Measurements from ENCODE around the gene ABCC4. TPM values are rescaled to one million over a fixed set of nuclear protein-coding genes. Genes with fewer than 3 reads are reported as not detected.

ABCC4 gene
- total and polyA plus RNA-seq, 4 experiments from 2014 or later = 4.8 to 10.0 (median 6.9) TPM

GRCh38 chr13:95247852-95248251 is 53.4 kb downstream of the ABCC4 start:
- H3K4me3 ChIP-seq (ENCODE audit: low read length in 2 of 2) = no peak overlapping the region
- DNase-seq = no peak
- intact Hi-C loops (cut with micrococcal nuclease) = no loop called here
- no peak overlapping the region for H3K4me3 Mint-ChIP-seq
- H3K27me3 ChIP-seq (ENCODE audit: insufficient read depth, low read length) = no peaks in the 10 kb centered on the region
- CTCF ChIA-PET (ENCODE audit: partially characterized antibody) = no interaction called here
- H3K36me3 Mint-ChIP-seq = peaks cover 20 to 31% of the 10 kb centered on the region in 2 donors
- H3K27me3 Mint-ChIP-seq = no peaks in the 10 kb centered on the region
- no peaks in the 10 kb centered on the region for H3K36me3 ChIP-seq (ENCODE audit: insufficient read depth, low read length)
- no peak overlapping the region for H3K27ac ChIP-seq (ENCODE audit: low read depth, low read length)
- no peak overlapping the region for H3K27ac Mint-ChIP-seq
- no peaks in the 10 kb centered on the region for H3K4me1 ChIP-seq (ENCODE audit: insufficient read depth, low read length)
- POLR2A ChIA-PET (ENCODE audit: partially characterized antibody) = no interaction called here
- peaks cover 0 to 12% (median 4%) of the 10 kb centered on the region in 4 donors for H3K4me1 Mint-ChIP-seq
- H3K9me3 Mint-ChIP-seq = peaks cover 0 to 1% (median 0%) of the 10 kb centered on the region in 8 donors
- H3K9me3 ChIP-seq (ENCODE audit: control insufficient read depth in 1 of 2, low read length in 2 of 2) = no peaks in the 10 kb centered on the region

DNA sequence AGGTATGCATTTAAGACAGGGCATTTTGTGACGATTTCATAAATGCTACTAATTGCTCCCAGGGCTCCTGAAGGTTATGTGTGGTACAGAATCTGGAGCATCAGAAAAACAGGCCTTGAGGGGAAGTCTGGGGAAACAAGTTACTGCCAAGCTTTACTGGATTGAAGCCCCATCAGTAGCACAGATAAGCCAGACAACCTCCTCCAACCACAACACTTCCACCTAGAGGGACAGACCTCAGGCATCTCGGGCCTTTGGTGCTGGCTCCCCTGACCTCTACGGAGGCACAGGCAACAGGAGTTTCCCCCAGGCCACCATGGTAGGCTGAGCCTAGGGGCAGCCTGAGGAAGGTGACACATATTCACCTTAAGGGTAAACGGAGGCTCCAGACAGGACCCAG is 54.1 kb downstream of the ABCC4 start:
- H3K9me3 Mint-ChIP-seq = peaks cover 0 to 1% (median 0%) of the 10 kb centered on the region in 8 donors
- H3K27ac ChIP-seq (ENCODE audit: low read depth, low read length) = no peak overlapping the region
- H3K4me3 ChIP-seq (ENCODE audit: low read length in 2 of 2) = no peak overlapping the region
- H3K4me1 ChIP-seq (ENCODE audit: insufficient read depth, low read length) = no peaks in the 10 kb centered on the region
- H3K4me1 Mint-ChIP-seq = peaks cover 0 to 12% (median 4%) of the 10 kb centered on the region in 4 donors
- no peaks in the 10 kb centered on the region for H3K27me3 ChIP-seq (ENCODE audit: insufficient read depth, low read length)
- POLR2A ChIA-PET (ENCODE audit: partially characterized antibody) = no interaction called here
- H3K4me3 Mint-ChIP-seq = no peak overlapping the region
- intact Hi-C loops (cut with micrococcal nuclease) = no loop called here
- H3K27me3 Mint-ChIP-seq = no peaks in the 10 kb centered on the region
- peaks cover 20 to 32% of the 10 kb centered on the region in 2 donors for H3K36me3 Mint-ChIP-seq
- H3K9me3 ChIP-seq (ENCODE audit: control insufficient read depth in 1 of 2, low read length in 2 of 2) = no peaks in the 10 kb centered on the region
- no peak overlapping the region for H3K27ac Mint-ChIP-seq
- no peaks in the 10 kb centered on the region for H3K36me3 ChIP-seq (ENCODE audit: insufficient read depth, low read length)
- no peak for DNase-seq
- CTCF ChIA-PET (ENCODE audit: partially characterized antibody) = no interaction called here

- intact Hi-C loops (cut with micrococcal nuclease) = no loop called here
- Mint-ChIP-seq H3K4me1 (peaks cover 0 to 12% (median 4%) of the 10 kb centered on the region in 4 donors), H3K4me3 (no peak overlapping the region), H3K27ac (no peak overlapping the region), H3K9me3 (peaks cover 0 to 1% (median 0%) of the 10 kb centered on the region in 8 donors), H3K36me3 (peaks cover 24 to 35% of the 10 kb centered on the region in 2 donors), H3K27me3 (no peaks in the 10 kb centered on the region)
- Histone ChIP-seq H3K36me3 (ENCODE audit: insufficient read depth, low read length) (no peaks in the 10 kb centered on the region), H3K9me3 (ENCODE audit: control insufficient read depth in 1 of 2, low read length in 2 of 2) (no peaks in the 10 kb centered on the region), H3K4me3 (ENCODE audit: low read length in 2 of 2) (no peak overlapping the region), H3K27me3 (ENCODE audit: insufficient read depth, low read length) (no peaks in the 10 kb centered on the region), H3K4me1 (ENCODE audit: insufficient read depth, low read length) (no peaks in the 10 kb centered on the region), H3K27ac (ENCODE audit: low read depth, low read length) (no peak overlapping the region)
- POLR2A ChIA-PET (ENCODE audit: partially characterized antibody) = no interaction called here
- CTCF ChIA-PET (ENCODE audit: partially characterized antibody) = no interaction called here
- no peak for DNase-seq
These were observed 54.8 kb downstream of the ABCC4 start for GRCh38 chr13:95246292-95247082.

DNA sequence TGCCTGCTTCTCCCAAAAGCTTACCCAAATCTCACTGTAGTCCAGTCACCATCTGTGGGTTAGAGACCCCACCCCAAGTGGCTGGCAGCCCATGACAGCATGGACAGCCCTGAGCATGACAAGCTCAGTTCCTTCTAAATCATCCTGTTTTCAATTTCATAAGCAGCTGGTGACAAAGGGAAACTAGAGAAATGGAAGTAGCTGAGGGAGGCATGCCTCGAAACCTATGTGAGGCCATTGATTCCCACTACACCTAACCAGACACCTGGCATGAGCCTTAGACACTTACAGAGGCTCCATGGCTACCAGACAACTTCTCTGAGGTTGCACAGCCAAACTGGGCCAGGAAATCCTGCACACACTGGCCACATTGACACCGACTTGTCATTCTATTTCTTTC is 56.2 kb downstream of the ABCC4 start:
- Histone ChIP-seq H3K36me3 (ENCODE audit: insufficient read depth, low read length) (no peaks in the 10 kb centered on the region), H3K4me3 (ENCODE audit: low read length in 2 of 2) (no peak overlapping the region), H3K4me1 (ENCODE audit: insufficient read depth, low read length) (no peaks in the 10 kb centered on the region), H3K27ac (ENCODE audit: low read depth, low read length) (no peak overlapping the region), H3K9me3 (ENCODE audit: control insufficient read depth in 1 of 2, low read length in 2 of 2) (no peaks in the 10 kb centered on the region), H3K27me3 (ENCODE audit: insufficient read depth, low read length) (no peaks in the 10 kb centered on the region)
- no peak for DNase-seq
- ChIA-PET POLR2A (ENCODE audit: partially characterized antibody) (no interaction called here), CTCF (ENCODE audit: partially characterized antibody) (no interaction called here)
- Mint-ChIP-seq H3K27me3 (no peaks in the 10 kb centered on the region), H3K4me3 (peak overlapping the region in 1 of 8 donors; percentile 22), H3K4me1 (peaks cover 0 to 10% (median 4%) of the 10 kb centered on the region in 4 donors), H3K9me3 (peaks cover 0 to 1% (median 0%) of the 10 kb centered on the region in 8 donors), H3K36me3 (peaks cover 27 to 37% of the 10 kb centered on the region in 2 donors), H3K27ac (peak overlapping the region in 1 of 7 donors; percentile 46)
- intact Hi-C loops (cut with micrococcal nuclease) = no loop called here

GRCh38 chr13:95243207-95243606 is 58.0 kb downstream of the ABCC4 start:
- no peaks in the 10 kb centered on the region for H3K36me3 ChIP-seq (ENCODE audit: insufficient read depth, low read length)
- Mint-ChIP-seq H3K36me3 (peaks cover 25 to 40% of the 10 kb centered on the region in 2 donors), H3K27ac (peak overlapping the region in 2 of 7 donors; percentile 11 to 41), H3K9me3 (peaks cover 0 to 1% (median 0%) of the 10 kb centered on the region in 8 donors), H3K4me3 (no peak overlapping the region), H3K4me1 (peaks cover 0 to 8% (median 3%) of the 10 kb centered on the region in 4 donors), H3K27me3 (no peaks in the 10 kb centered on the region)
- no peaks in the 10 kb centered on the region for H3K4me1 ChIP-seq (ENCODE audit: insufficient read depth, low read length)
- POLR2A ChIA-PET (ENCODE audit: partially characterized antibody) = no interaction called here
- no peak overlapping the region for H3K27ac ChIP-seq (ENCODE audit: low read depth, low read length)
- intact Hi-C loops (cut with micrococcal nuclease) = no loop called here
- H3K9me3 ChIP-seq (ENCODE audit: control insufficient read depth in 1 of 2, low read length in 2 of 2) = no peaks in the 10 kb centered on the region
- H3K27me3 ChIP-seq (ENCODE audit: insufficient read depth, low read length) = no peaks in the 10 kb centered on the region
- DNase-seq = no peak
- CTCF ChIA-PET (ENCODE audit: partially characterized antibody) = interaction anchor here (1.0 kb wide), 1 partner anchor 14 kb away, joined by 3 read pairs; no protein-coding TSS in a partner anchor
- no peak overlapping the region for H3K4me3 ChIP-seq (ENCODE audit: low read length in 2 of 2)

DNA sequence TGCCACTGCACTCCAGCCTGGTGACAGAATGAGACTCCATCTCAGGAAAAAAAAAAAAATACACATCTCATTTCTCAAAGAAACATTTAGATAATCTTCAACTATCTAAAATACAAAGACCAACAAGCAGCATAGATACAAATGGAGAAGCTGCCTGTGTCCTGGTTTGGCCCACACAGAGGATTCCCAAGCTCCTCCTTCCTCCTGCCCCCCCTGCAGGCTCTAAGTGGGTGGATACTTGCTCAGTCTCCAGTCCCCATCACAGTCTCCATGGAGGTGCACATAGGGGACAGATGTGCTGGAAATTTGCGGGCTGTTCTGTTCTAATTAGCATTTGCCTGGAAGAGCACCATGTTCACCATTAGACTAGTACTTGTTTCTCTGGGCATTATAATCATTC is 59.9 kb downstream of the ABCC4 start:
- ChIA-PET POLR2A (ENCODE audit: partially characterized antibody) (interaction anchor here (0.7 kb wide), 1 partner anchor 547 kb away, joined by 4 read pairs; no protein-coding TSS in a partner anchor), CTCF (ENCODE audit: partially characterized antibody) (no interaction called here)
- H3K9me3 ChIP-seq (ENCODE audit: control insufficient read depth in 1 of 2, low read length in 2 of 2) = no peaks in the 10 kb centered on the region
- no peaks in the 10 kb centered on the region for H3K27me3 ChIP-seq (ENCODE audit: insufficient read depth, low read length)
- no peak overlapping the region for H3K4me3 Mint-ChIP-seq
- H3K9me3 Mint-ChIP-seq = peaks cover 0 to 1% (median 0%) of the 10 kb centered on the region in 8 donors
- peaks cover 2 to 7% (median 4%) of the 10 kb centered on the region in 4 donors for H3K4me1 Mint-ChIP-seq
- H3K4me3 ChIP-seq (ENCODE audit: low read length in 2 of 2) = no peak overlapping the region
- H3K36me3 ChIP-seq (ENCODE audit: insufficient read depth, low read length) = no peaks in the 10 kb centered on the region
- no peaks in the 10 kb centered on the region for H3K4me1 ChIP-seq (ENCODE audit: insufficient read depth, low read length)
- DNase-seq = no peak
- H3K27me3 Mint-ChIP-seq = no peaks in the 10 kb centered on the region
- intact Hi-C loops (cut with micrococcal nuclease) = no loop called here
- H3K27ac Mint-ChIP-seq = no peak overlapping the region
- peaks cover 29 to 36% of the 10 kb centered on the region in 2 donors for H3K36me3 Mint-ChIP-seq
- no peak overlapping the region for H3K27ac ChIP-seq (ENCODE audit: low read depth, low read length)

DNA sequence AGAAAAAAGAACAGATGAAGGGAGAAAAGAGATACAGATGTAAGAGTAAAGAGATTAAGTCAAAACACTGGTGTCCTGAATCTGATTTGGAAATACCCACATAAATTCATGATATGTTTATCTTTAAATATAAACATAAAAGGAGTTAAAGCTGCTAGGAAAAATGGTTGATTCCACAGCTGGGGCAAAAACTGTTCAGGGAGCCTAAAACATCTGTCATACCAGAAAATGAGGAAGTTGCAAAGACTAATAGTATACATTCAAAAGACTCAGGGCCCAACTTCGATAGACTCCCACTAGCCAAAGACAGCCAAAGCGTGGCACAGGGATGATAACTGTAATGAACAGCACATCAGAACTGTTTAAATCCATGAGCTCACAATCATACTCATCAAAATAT is 62.0 kb downstream of the ABCC4 start:
- ChIA-PET POLR2A (ENCODE audit: partially characterized antibody) (no interaction called here), CTCF (ENCODE audit: partially characterized antibody) (interaction anchor here (0.5 kb wide), 1 partner anchor 143 kb away, joined by 3 read pairs; no protein-coding TSS in a partner anchor)
- no peak overlapping the region for H3K27ac ChIP-seq (ENCODE audit: low read depth, low read length)
- Mint-ChIP-seq H3K27ac (no peak overlapping the region), H3K4me1 (peaks cover 0 to 6% (median 1%) of the 10 kb centered on the region in 4 donors), H3K27me3 (no peaks in the 10 kb centered on the region), H3K36me3 (peaks cover 25 to 28% of the 10 kb centered on the region in 2 donors), H3K9me3 (no peaks in the 10 kb centered on the region), H3K4me3 (no peak overlapping the region)
- H3K9me3 ChIP-seq (ENCODE audit: control insufficient read depth in 1 of 2, low read length in 2 of 2) = no peaks in the 10 kb centered on the region
- no peaks in the 10 kb centered on the region for H3K27me3 ChIP-seq (ENCODE audit: insufficient read depth, low read length)
- intact Hi-C loops (cut with micrococcal nuclease) = no loop called here
- no peak overlapping the region for H3K4me3 ChIP-seq (ENCODE audit: low read length in 2 of 2)
- no peaks in the 10 kb centered on the region for H3K4me1 ChIP-seq (ENCODE audit: insufficient read depth, low read length)
- no peaks in the 10 kb centered on the region for H3K36me3 ChIP-seq (ENCODE audit: insufficient read depth, low read length)
- DNase-seq = no peak

All from CD4-positive, alpha-beta memory T cell (primary cell).